Measurements from ENCODE around the gene GPR183.

Gene GPR183

DNA sequence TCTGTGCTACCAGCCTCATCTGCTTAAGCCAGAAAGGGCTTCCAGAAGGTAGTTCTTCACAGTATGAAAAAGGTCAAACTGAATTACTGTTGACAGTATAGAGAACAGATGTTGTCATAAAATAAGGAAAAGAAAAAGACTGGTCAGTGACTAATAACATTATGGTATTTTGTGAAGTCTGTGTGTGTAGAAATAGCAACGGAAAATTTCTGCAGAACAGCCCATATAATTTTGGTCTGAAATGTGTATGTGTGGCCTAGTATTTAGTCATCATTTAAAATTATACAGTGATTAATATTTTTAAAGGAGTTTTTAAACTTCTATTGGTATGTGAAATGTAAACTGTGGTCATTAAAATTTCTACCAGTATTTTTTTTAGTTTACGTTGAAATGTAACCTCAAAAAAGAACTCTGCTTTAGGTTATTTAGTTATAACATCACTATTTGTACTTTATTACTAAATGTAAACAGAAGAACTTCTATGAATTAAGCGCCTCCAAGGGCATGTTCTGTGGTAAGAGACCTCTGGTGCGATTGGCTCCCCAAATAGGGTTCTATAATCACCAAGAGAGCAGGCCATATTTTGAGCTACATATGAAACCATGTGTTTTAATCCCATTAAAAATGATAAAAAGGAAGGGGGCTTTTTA is 3.3 kb upstream of the GPR183 start:
- DNase-seq: no peak

GRCh38 chr13:99308471-99309087 is 1.4 kb upstream of the GPR183 start:
- DNase-seq: no peak

DNA sequence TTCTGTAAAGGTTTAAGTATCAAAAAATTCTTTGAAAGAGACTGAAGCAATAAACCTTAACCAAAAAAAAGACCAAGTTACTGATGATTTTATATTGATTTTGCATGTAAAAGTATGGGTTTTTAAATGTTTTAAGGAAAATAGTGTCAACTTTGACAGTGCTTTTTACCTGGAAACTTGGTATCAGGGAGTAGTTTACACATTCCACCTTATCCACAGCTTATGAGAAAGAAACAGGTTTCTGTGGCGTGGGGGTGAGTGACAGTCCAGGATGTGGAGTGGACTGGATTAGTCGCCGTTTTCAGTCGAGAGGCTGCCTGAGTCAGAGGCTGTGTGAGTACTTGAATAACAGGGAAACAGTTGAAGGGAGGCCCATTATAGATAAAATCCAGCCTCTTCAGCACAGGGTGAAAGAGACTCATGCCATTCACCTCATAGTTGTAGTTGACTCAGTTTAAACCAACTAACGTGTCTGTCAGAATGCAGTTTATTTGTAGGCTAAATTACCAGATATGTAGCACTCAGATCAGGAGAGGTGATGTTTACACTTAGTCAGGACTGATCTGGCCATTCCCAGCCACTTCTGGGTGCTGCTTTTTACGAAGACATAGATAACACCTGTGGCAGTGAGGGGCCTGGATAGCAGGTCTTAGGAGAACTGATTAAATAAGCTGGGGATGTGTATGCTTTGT is 595 bp upstream of the GPR183 start:
- peak; percentile 57 for DNase-seq

GRCh38 chr13:99305566-99305965 is 1.6 kb downstream of the GPR183 start:
- no peak for DNase-seq

DNA sequence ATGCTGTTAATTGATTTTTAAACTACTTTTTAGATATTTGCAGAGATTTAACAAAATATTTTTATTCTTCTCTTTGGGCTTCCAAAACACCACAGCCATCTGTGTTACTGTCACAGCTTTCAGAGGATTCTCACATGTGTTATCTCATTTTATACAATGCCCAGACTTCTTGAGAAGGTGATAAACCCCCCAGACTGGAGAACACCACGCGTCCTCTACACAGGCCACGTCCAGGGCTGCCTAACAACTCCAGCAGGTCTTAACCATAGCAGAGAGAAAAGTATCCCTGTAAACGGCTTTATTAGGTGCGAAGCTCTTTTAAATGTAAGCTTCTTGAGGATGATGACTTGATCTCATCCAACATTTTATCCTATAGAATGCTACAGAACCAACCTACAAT is 2.0 kb downstream of the GPR183 start:
- DNase-seq: no peak

GRCh38 chr13:99304541-99304940 is 2.7 kb downstream of the GPR183 start:
- DNase-seq: no peak

- DNase-seq: peak; percentile 70
Observed at GRCh38 chr13:99303863-99304521, 3.2 kb downstream of the GPR183 start.

- no peak for DNase-seq
Observed at GRCh38 chr13:99302637-99303505, 4.3 kb downstream of the GPR183 start.

DNA sequence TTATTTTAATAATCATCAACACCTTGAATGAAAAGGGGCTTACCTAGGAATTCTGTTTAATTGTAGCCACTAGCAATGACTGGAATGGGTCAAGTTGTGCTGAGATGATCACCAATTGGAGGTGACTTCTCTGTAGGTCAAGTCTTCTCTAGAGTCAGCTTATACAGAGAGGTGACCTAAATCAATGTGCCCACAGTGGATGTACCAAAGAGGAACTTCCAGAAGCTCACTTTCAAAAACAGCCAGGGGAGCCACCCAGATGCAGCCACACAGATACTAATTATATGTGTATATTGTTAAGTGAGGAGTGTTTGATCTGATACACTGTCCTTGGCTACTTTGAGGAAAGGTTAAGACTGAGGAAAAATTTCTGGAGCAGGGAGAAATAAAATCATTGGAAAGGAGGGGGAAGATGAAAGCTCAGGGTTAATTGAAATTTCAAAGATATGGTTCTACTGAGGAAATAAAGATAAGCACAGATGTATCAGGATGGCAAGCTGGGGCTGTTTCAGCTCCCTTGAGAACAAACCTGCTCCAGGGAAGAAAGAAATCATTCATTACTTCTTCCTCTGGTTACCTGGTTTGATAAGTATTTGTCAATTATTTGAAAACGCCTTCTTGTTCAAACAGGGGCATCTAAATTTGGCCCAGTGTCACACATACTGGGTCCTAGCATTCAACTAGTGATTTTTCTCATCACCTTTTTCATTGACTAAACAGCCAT is 5.1 kb downstream of the GPR183 start:
- DNase-seq: no peak

DNA sequence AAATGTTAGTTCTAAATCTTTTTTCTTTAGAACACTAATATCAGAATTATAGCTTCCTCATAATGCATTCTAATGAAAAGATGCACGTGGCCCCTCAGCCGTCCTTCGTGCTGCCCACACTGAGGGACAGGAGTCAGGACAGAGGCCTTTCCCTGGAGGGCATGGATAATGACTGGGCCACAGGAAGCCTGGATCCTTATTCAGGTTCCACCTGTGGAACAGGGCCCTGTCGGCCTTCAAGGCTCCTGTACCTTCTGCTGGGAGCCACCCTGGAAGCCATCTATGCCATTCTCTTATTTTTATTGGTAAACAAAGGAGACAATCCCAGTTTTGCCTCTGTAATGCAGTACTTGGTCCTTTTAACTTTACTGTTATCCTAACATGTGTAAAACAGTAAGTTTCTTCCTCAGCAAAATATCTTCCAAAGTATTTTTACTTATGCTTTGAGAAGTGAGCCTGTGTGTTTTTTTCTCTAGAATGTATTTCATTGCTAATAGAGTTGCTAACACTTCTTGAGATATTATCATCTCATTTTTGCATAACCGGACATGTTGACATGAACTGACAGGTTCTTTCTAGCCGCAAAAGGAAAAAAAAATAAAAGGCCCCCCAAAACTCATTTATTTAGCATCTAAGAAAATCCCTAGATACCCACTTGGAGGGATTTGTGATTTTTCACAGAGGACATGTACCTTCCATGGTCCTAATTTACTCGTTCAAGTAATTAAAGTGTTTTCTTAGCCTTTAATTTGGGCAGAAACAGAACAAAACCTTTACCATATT is 6.0 kb downstream of the GPR183 start:
- DNase-seq: no peak

- DNase-seq: no peak
Observed at GRCh38 chr13:99299920-99300341, 7.3 kb downstream of the GPR183 start.

- no peak for DNase-seq
Observed at GRCh38 chr13:99299256-99299919, 7.8 kb downstream of the GPR183 start.

DNA sequence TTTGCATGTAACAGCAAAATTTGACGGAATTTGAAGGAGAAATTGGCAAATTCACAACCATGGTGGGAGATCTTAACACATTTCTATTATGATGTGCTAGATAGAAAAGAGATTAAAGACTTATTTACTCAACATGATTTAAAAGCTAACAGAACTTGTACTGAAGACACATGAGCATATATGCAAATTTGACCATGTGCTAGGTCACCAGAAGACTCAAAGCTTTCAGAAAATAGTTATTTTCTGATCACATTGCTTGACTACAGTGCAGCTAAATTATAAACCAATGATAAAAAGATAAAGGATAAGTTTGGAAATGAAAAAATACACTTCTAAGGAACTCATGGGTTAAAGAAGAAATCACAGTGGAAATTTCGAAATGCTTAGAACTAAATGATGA is 9.1 kb downstream of the GPR183 start:
- no peak for DNase-seq

DNA sequence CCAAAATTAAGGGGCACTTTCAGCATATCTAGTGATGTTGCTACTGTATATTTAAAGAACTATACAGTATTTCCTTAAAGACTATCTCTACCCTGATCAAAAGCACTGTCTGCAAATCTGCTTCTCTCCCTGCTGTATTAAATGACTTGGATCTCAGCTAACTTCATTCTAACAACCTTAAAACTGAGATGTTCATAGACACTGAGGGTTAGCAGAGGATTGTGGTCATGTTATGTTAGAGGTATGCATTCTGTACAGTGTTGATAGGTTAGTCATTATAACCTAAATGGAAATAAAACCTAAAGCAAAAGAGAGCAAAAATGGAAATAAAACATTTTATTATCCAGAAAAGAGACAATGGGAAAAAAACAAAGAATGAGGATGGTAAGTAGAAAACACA is 9.9 kb downstream of the GPR183 start:
- no peak for DNase-seq

GRCh38 chr13:99296398-99296797 is 10.8 kb downstream of the GPR183 start:
- DNase-seq: no peak

- DNase-seq: no peak
Observed at GRCh38 chr13:99295488-99296252, 11.5 kb downstream of the GPR183 start.

- DNase-seq: no peak
Observed at GRCh38 chr13:99294958-99295357, 12.2 kb downstream of the GPR183 start.

- no peak for DNase-seq
Observed at GRCh38 chr13:99294198-99294597, 13.0 kb downstream of the GPR183 start.

- no peak for DNase-seq
Observed at GRCh38 chr13:99293178-99293577, 14.0 kb downstream of the GPR183 start.

- no peak for DNase-seq
Observed at GRCh38 chr13:99290894-99291293, 16.3 kb downstream of the GPR183 start.

All from CD4-positive, alpha-beta T cell treated with Interleukin-15 for 1 hour (primary cell).